ENCODE measurements around the gene PNPLA1.
A peak's percentile ranks its signal among the peaks of the same experiment; 100 is the strongest.

The PNPLA1 gene, protein sequence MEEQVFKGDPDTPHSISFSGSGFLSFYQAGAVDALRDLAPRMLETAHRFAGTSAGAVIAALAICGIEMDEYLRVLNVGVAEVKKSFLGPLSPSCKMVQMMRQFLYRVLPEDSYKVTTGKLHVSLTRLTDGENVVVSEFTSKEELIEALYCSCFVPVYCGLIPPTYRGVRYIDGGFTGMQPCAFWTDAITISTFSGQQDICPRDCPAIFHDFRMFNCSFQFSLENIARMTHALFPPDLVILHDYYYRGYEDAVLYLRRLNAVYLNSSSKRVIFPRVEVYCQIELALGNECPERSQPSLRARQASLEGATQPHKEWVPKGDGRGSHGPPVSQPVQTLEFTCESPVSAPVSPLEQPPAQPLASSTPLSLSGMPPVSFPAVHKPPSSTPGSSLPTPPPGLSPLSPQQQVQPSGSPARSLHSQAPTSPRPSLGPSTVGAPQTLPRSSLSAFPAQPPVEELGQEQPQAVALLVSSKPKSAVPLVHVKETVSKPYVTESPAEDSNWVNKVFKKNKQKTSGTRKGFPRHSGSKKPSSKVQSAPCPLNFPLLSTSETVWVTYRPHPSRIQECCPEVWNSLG

GRCh38 chr6:36269834-36270705, at the start of gene PNPLA1:
TSS of gene PNPLA1 (plus strand) at chr6:36270060. CDS start at chr6:36270460, 400 bp downstream.
- DNase-seq (ENCODE audit: low read depth in 1 of 2, low spot score in 1 of 2), result no peak

DNA sequence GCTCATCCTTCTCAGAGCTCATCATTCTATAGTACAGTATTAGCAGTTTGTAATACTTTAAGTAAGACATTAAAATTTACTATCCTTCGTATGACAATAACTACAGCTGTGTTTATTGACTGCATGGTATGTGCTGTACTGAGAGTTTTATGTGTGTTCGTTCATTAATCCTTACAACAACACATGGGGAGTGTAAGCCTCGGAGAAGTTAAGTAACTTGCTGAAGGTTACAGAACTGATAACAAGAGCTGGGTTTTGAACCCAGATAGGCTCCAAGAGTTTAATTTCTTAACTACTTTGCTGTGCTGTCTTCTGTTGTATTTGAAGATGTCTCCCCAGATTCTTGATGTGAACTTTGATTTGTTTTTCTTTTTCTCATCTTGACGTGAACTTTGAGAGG, 49.6 kb upstream of the PNPLA1 start:
- no peak for DNase-seq (ENCODE audit: low read depth in 1 of 2, low spot score in 1 of 2)

DNA sequence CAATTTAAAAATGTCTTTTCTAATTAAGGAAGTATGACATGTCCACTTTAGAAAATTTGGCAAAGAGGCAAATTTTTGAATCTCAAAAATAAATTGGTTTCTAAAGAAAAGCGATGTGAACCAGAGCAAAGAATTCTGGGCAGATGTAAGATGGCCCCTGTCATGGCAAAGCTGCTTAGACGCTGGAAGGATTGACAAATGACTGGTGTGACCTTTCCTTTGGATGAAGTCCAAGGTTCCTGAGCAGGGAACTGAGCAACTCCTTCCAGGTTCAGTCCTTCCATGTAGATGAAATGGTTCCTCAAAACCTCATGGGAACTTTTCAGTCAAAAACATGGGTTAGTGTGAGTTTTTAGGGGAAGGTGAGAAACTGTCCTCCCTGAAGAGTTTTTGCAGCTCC, 48.2 kb upstream of the PNPLA1 start:
- no peak for DNase-seq (ENCODE audit: low read depth in 1 of 2, low spot score in 1 of 2)

DNA sequence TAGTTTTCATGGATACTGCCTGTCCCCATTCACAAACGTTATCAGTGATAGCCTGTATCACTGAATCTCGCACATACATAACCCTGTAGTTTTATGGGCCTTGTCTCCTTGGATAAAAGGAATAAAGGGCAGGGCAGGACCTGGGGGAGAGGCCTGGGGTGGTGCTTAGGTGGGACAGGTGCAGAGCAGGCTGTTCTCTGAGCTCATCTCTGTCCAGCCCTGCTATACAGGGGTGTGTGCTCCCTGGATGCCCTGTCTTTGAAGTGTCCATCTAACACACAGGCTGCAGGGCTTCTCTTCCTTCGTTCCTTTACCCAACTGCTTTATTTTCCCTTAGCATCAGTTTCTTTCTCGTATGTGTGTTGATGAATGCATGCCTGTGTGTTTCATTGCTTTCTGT, 46.9 kb upstream of the PNPLA1 start:
- DNase-seq (ENCODE audit: low read depth in 1 of 2, low spot score in 1 of 2), result no peak

DNA sequence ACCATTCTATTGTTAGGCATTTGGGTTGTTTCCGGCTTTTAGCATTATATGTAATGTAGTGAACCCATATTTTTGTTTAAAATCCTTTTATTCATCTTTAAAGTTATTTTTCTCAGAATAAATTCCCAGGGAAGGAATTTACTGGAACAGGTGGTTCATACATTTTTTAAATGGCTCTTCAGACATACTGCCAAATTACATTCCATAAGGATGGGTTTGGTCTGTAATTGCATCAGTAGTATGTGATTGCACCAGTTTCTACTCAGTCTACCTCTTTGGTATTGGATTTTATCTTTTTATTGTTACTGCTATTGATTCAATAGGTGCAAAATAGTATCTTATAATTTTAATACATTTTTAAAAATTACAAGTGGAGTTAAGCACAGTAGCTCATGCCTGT, 46.2 kb upstream of the PNPLA1 start:
- no peak for DNase-seq (ENCODE audit: low read depth in 1 of 2, low spot score in 1 of 2)

- no peak for DNase-seq (ENCODE audit: low read depth in 1 of 2, low spot score in 1 of 2)
These were observed 44.9 kb upstream of the PNPLA1 start for GRCh38 chr6:36224918-36225461.

DNA sequence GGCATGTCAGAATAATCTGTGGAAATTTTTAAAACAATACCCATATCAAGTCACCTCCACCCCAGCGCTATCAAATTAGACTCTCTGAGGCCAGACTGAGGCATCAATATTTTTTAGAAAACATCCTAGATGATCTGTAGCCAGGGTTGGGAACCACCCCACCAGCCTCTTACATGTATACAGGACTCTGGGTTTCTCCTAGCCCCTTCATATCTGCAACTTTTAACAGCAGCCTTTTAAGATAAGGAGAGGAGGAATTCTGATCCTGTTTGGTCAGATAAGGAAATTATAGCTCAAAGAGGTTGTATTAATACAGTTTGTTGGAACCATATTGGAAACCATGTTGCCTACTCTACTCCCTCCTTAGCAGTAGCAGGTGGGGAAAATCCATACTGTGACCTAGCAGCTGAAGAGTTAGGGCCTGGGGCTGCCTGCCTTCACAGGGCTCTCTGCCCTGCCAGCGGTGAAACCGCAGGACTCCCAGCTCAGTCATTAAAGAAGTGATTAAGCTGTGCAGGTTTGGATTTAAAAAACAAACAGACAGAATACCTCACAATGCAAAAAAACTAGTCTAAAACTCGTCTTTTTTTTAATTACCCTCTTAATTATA, 43.3 kb upstream of the PNPLA1 start:
- DNase-seq (ENCODE audit: low read depth in 1 of 2, low spot score in 1 of 2), result no peak

DNA sequence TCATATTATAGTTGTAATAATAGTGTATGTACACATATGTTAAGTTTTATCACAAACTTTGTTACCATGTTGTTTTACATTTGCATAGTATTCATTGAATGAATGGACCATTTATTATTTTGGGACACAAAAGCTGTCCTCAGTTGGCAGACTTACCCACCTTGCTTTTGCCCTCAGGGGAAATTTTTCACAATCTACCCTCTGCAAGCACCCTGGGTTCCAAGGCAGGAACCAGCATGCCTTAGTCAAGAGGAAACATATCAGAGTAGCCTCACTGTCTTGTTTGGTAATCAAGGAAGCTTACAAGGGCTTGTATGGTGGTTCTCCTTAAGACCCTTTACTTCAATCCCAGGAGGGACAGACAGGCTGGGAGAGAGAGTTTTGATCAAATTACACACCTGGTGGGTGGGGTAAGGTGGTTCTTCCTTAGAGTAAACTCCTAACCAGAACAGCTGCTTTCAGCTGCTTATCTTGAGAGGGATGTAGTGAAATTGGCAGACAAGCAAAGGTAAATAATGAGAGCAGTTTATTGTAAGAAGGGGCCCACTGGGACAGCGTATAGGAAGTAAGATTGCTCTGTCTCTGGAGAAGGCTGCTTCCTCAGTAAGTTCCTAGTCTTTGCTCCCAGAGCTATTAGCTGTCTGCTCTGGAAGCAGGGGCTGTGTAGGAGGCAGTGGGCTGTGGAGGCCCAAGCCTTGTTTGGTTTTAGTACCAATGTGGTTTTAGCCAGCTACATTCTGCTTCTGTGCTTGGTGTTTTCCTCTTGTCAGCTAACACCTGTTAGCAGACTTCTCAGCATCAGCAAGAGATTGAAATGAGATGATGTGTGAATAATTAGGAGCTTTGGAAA, 42.3 kb upstream of the PNPLA1 start:
- DNase-seq (ENCODE audit: low read depth in 1 of 2, low spot score in 1 of 2), result no peak

DNA sequence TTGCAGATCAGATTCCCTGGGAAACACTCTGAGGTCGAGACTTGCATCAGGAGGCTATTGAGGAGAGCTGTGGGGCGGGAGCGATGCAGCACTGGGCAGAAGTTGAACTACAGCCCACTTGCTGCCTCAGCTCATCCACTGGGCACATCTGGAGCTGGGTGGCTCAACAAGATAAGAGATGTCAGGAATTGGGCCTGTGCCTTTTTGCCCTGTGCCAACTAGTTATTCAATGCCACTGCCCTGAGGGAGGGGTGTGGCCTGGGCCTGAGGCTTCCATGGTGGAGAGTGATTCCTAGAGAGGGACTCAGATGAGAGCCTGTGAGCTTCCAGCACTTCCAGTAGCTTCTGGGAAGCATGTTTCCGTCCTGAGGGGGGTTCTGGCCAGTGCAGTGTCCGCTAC, 40.6 kb upstream of the PNPLA1 start:
- no peak for DNase-seq (ENCODE audit: low read depth in 1 of 2, low spot score in 1 of 2)

- DNase-seq (ENCODE audit: low read depth in 1 of 2, low spot score in 1 of 2), result no peak
These were observed 39.5 kb upstream of the PNPLA1 start for GRCh38 chr6:36230371-36230770.

- no peak for DNase-seq (ENCODE audit: low read depth in 1 of 2, low spot score in 1 of 2)
These were observed 37.7 kb upstream of the PNPLA1 start for GRCh38 chr6:36232172-36232571.

DNA sequence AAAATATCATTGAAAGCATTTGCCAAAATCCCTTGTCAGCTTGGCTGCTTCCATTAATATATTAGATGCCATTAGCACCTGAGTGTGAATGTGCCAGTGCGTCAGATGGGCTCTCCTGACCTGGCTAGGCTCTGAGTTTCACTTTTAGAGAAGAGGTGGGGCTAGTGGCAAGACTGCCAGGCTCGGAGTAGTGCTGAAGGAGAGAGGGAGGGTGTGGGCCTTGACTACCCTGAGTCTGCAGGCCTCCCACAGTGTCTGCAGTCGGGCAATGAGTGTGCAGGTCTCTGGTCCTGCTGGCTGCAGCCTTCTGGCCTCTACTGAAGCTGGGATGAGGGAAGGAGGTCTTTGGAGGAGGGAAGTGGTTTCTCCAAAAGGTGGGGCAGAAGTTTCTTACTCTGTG, 34.6 kb upstream of the PNPLA1 start:
- DNase-seq (ENCODE audit: low read depth in 1 of 2, low spot score in 1 of 2), result no peak

GRCh38 chr6:36235862-36236261, 34.0 kb upstream of the PNPLA1 start:
- no peak for DNase-seq (ENCODE audit: low read depth in 1 of 2, low spot score in 1 of 2)

- DNase-seq (ENCODE audit: low read depth in 1 of 2, low spot score in 1 of 2), result no peak
These were observed 30.1 kb upstream of the PNPLA1 start for GRCh38 chr6:36239774-36240173.

- DNase-seq (ENCODE audit: low read depth in 1 of 2, low spot score in 1 of 2), result peak in 1 of 2 donors; percentile 5
These were observed 28.1 kb upstream of the PNPLA1 start for GRCh38 chr6:36241728-36242127.

GRCh38 chr6:36242161-36242560, 27.7 kb upstream of the PNPLA1 start:
- DNase-seq (ENCODE audit: low read depth in 1 of 2, low spot score in 1 of 2), result no peak

DNA sequence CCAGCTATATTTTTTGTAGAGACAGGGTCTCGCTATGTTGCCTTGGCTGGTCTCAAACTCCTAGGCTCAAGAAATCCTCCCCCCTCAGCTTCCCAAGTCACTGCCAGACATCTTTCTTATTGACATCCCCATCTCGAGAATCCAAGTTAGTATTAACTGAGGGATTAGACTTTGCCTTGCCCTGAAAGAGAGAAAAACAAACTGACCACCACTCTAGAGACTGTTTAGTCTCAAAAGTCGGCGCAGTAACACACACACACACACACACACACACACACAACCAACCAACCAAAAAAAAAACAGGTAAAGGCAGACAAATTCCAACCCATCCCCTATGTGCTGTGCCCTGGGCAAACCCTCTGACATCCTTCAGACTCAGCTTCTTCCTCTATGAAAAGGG, 27.2 kb upstream of the PNPLA1 start:
- no peak for DNase-seq (ENCODE audit: low read depth in 1 of 2, low spot score in 1 of 2)

DNA sequence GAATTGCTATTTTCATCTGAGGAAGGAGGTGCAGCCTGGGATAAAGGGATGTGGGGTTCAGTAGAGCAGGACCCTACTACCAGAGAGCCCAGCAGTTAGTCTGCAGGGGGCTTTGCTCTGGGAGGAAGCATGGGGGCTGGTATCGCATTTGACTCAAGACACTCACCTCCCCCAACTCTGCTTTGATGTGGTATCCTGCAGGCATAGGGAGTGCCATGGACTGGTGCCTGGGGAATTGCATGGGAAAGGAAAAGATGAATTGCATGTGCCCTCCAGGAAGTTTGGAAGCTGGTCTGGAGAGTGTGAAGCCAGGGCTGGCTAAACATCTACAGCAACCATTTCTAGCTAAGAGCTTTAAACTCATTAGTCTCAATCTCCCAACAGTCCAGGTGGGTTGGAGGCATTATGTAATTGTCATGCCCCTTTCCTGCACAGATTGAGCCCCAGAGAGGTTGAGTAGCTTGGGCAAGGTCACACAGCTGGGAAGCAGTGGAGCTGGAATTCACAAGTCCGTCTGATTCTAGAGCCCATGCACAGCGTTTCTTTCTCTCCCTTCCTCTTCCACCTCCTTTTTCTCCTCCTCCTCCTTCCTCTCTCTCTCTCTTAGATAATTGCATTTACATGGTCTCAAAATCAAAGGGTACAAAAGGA, 26.2 kb upstream of the PNPLA1 start:
- DNase-seq (ENCODE audit: low read depth in 1 of 2, low spot score in 1 of 2), result no peak

- no peak for DNase-seq (ENCODE audit: low read depth in 1 of 2, low spot score in 1 of 2)
These were observed 25.1 kb upstream of the PNPLA1 start for GRCh38 chr6:36244641-36245280.

All from activated CD4-positive, alpha-beta T cell treated with anti-CD3 and anti-CD28 coated beads, Interleukin-2, amount 50 U/mL, for 24 hours (primary cell).